ENCODE data around the gene KLRK1.
"Not testable (repeated sequence)": the region's sequence is repeated elsewhere in the genome, so short reads cannot be mapped to it uniquely, and the experiment has no call there.

KLRK1 gene

DNA sequence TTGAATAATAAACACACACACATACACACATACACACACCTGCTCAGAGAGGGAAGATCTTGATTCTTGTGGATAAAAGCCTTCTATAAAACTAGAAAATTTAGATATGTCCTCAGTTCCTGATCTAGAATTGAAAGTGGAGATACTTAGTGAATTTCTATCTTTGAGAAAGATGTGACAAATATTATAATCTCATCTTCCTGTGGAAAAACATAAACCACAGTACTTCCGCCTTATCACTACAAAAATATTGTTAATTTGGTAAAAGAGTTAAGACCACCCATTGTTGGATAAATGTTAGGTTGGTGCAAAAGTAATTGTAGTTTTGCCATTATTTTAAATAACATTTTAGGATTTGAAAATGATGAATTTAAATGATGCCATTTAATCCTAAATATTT is at the start of gene KLRK1:
Gene KLRK1, minus strand, starts transcription at position 138 of the 400 bp plus-strand sequence. CDS start 1,231 bp downstream, outside the sequence.
- DNase-seq: no peak

- not testable (repeated sequence) for DNase-seq
These were observed 47.8 kb upstream of the KLRK1 start for GRCh38 chr12:10437601-10438000.

- DNase-seq: not testable (repeated sequence)
These were observed 46.0 kb upstream of the KLRK1 start, which contains the start of gene KLRC2 for GRCh38 chr12:10435816-10436215. Gene KLRC2, minus strand, starts transcription at chr12:10436010. Its CDS starts 24 bp downstream, at chr12:10435986.

DNA sequence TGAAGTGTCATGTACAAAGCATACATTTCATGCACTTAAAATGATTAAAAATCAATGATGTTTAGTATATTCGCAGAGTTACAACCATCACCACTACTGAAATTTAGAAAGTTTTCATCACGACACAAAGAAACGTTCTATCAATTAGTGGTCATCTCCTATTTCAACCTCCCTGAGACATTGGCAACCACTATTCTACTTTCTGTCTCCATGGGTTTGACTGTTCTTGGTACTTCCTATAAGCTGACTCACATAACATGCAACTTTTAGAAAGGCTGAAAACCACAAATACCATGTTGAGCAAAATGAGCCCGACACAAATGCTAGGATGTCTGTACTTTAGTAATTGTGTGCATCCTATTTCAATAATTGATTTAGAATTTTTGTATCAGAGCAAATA is 40.8 kb upstream of the KLRK1 start:
- DNase-seq: not testable (repeated sequence)

- DNase-seq: not testable (repeated sequence)
These were observed 36.1 kb upstream of the KLRK1 start for GRCh38 chr12:10425938-10426337.

- not testable (repeated sequence) for DNase-seq
These were observed 34.5 kb upstream of the KLRK1 start for GRCh38 chr12:10424260-10424899.

- DNase-seq: not testable (repeated sequence)
These were observed 32.3 kb upstream of the KLRK1 start for GRCh38 chr12:10422159-10422558.

GRCh38 chr12:10420334-10420733 is 30.5 kb upstream of the KLRK1 start, which contains the start of gene KLRC3:
Gene KLRC3, minus strand, starts transcription at chr12:10420595. Its CDS starts 45 bp downstream, at chr12:10420550.
- not testable (repeated sequence) for DNase-seq

DNA sequence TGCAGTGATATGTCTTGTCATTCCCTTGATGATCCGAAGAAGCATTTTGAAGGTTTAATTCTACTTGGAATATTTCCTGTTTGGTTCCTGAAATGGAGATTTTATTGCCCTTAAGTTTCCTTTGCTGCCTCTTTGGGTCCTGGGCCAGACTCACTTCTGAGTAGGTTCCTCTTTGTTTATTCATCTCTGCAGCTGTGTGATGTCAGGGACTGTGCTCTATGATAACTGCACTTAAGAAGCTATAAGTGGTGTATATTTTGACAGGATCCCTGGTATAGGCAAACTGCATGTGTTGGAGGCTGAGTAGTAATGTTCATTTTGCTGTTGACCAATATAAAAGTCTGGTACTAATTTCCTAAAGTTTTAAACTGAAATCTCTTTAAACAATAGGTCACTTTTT is 19.6 kb upstream of the KLRK1 start, which contains the start of gene KLRC4:
Gene KLRC4, minus strand, starts transcription at position 366 of the 400 bp plus-strand sequence. Its CDS starts 182 bp downstream, at position 184.
- no peak for DNase-seq

- DNase-seq: no peak
These were observed 19.0 kb upstream of the KLRK1 start for GRCh38 chr12:10408842-10409241.

GRCh38 chr12:10406725-10407124 is 16.9 kb upstream of the KLRK1 start:
- DNase-seq: no peak

- no peak for DNase-seq
These were observed 15.5 kb upstream of the KLRK1 start for GRCh38 chr12:10405294-10405693.

DNA sequence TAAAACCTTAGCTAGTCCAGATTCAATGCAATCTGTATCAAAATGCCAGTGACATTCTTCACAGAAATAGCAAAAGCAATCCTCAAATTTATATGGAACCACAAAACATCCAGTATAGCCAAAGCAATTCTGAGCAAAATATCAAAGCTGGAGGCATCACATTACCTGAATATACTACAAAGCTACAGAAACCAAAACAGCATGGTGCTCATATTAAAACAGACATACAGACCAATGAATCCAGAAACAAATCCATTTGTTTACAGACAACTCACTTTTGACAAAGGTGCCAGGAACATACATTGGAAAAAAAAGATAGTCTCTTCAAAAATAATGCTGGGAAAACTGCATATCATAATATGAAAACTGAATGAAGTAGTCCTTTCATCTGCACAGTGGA is 15.0 kb upstream of the KLRK1 start:
- no peak for DNase-seq

- no peak for DNase-seq
These were observed 11.0 kb upstream of the KLRK1 start for GRCh38 chr12:10400829-10401228.

- DNase-seq: no peak
These were observed 8.3 kb upstream of the KLRK1 start for GRCh38 chr12:10398168-10398567.

- DNase-seq: no peak
These were observed 7.5 kb upstream of the KLRK1 start for GRCh38 chr12:10397296-10397695.

DNA sequence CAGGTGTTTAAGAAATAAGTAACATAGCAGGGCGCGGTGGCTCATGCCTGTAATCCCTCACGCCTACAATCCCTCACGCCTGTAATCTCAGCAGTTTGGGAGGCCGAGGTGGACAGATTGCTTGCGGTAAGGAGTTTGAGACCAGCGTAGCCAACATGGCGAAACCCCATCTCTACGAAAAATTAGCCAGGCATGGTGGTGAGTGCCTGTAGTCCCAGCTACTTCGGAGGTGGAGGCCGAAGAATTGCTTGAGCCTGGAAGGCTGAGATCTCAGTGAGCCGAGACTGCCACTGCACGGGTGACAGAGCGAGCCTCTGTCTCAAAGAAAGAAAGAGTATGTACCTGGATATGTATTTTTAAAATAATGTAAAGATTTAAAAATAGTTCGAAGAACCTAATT is 6.3 kb upstream of the KLRK1 start:
- DNase-seq: not testable (repeated sequence)

GRCh38 chr12:10395390-10395998 is 5.7 kb upstream of the KLRK1 start:
- DNase-seq: no peak

- DNase-seq: not testable (repeated sequence)
These were observed 4.8 kb upstream of the KLRK1 start for GRCh38 chr12:10394531-10395152.

- DNase-seq: no peak
These were observed 3.5 kb upstream of the KLRK1 start for GRCh38 chr12:10393291-10393690.

GRCh38 chr12:10392394-10392930 is 2.6 kb upstream of the KLRK1 start:
- peak; percentile 77 for DNase-seq

- DNase-seq: not testable (repeated sequence)
These were observed 1.1 kb upstream of the KLRK1 start for GRCh38 chr12:10390991-10391390.

GRCh38 chr12:10388624-10389413 is 1.0 kb downstream of the KLRK1 start:
- no peak for DNase-seq

Measured in hematopoietic multipotent progenitor cell treated with erythropoietin and hydrocortisone succinate and interleukin-3 and kit ligand, for 8 days (in vitro differentiated cells).